Psoas muscle (tissue), 8 donors: Measurements from ENCODE around the gene FASTKD2. TPM values are rescaled to one million over a fixed set of nuclear protein-coding genes. Genes with fewer than 3 reads are reported as not detected.
"Not testable (repeated sequence)": the region's sequence is repeated elsewhere in the genome, so short reads cannot be mapped to it uniquely, and the experiment has no call there.

ENCODE experiments used
- ATAC-seq, 4 donors: fragments of 200-7000 bp; cut with Tn5 transposase; one replicate each; pipeline ENCODE4 v1.9.1; 2020; ENCODE audit warnings: moderate library complexity in 3 of 4, mild to moderate bottlenecking in 2 of 4
- DNase-seq, 2 donors: peaks; one replicate each; pipeline ENCODE4 v3.0.0-alpha.2; 2020
- H3K27ac ChIP-seq: fragments of 200-600 bp; one replicate; pipeline ENCODE4 v1.8.0; 2022
- H3K27me3 ChIP-seq, 3 donors: fragments of 200-600 bp in 1 of 3; one replicate each; pipeline versions ENCODE4 v1.6.1 to v1.8.0; 2013 to 2022; ENCODE audit warnings: low read length in 2 of 3, mild to moderate bottlenecking in 2 of 3, moderate library complexity in 1 of 3; ENCODE audit not compliant: insufficient read depth in 3 of 3
- H3K36me3 ChIP-seq, 2 donors: fragments of 200-600 bp in 1 of 2; one replicate each; pipeline versions ENCODE4 v1.6.1 to v1.8.0; 2013 to 2022; ENCODE audit warnings: low read depth in 1 of 2, mild to moderate bottlenecking in 1 of 2, moderate library complexity in 1 of 2; ENCODE audit not compliant: insufficient read depth in 1 of 2
- H3K4me1 ChIP-seq: fragments of 200-600 bp; one replicate; pipeline ENCODE4 v1.8.0; 2022
- H3K4me3 ChIP-seq: fragments of 200-600 bp; one replicate; pipeline ENCODE4 v1.8.0; 2022; ENCODE audit warnings: mild to moderate bottlenecking
- H3K9me3 ChIP-seq: fragments of 200-600 bp; one replicate; pipeline ENCODE4 v1.8.0; 2022
- WGBS, 3 donors: extraction: QIAGEN DNeasy Blood & Tissue Kit; methylation state at CpG; one replicate each; pipeline versions ENCODE4 v1.1.6 to v1.1.7; 2013; 5-methylcytosine and 5-hydroxymethylcytosine counted together
- intact Hi-C, 2 donors: fragments of 100-400 bp; cut with DNase I; formaldehyde crosslinking; loops; one replicate each; pipeline versions ENCODE4 v1.11.0 to v1.14.2; 2022
- polyA plus RNA-seq, 3 donors: library from polyadenylated mRNA; stranded (reverse); fragments of 200-250 nt; gene quantifications; one replicate each; pipeline ENCODE4 v1.2.3, GENCODE V29; 2013
- total RNA-seq, 4 donors: library from RNA; stranded (reverse); fragmentation: NEBNext Ultra II Directional in 2 of 4; extraction: Animal tissue kit (Norgen Biotek cat#: 25700) in 2 of 4; gene quantifications; one replicate each; pipeline versions ENCODE4 v1.2.1 to v1.2.4, GENCODE V29; 2021 to 2023
- TF ChIP-seq, protein P1 (sequence below): fragments of 200-600 bp; IDR thresholded peaks from one replicate; pipeline ENCODE4 v1.8.0; 2022; ENCODE audit warnings: antibody characterized with exemption
- donor health status: healthy with polysubstance abuse.
- donor health status: DM: no; HTN: no; CAD: no; lungs with moderate emphysema.
- donor health status: Bipolar disorder and iron deficiency.
- donor health status: healthy.
- donor health status: DM: yes; HTN: yes; CAD: no.
- donor health status: DM: no; HTN: no; CAD: no.
- donor health status: DM: no; HTN: no; CAD: no.
- donor health status: DM: yes; HTN: yes; CAD: no.

The FASTKD2 gene
- total and polyA plus RNA-seq, 7 donors, result 27.3 to 59.6 (median 51.8) TPM

GRCh38 chr2:206801418-206802189 is 36.2 kb downstream of the FASTKD2 start:
- ATAC-seq, result no peak
- TF ChIP-seq, protein P1, sequence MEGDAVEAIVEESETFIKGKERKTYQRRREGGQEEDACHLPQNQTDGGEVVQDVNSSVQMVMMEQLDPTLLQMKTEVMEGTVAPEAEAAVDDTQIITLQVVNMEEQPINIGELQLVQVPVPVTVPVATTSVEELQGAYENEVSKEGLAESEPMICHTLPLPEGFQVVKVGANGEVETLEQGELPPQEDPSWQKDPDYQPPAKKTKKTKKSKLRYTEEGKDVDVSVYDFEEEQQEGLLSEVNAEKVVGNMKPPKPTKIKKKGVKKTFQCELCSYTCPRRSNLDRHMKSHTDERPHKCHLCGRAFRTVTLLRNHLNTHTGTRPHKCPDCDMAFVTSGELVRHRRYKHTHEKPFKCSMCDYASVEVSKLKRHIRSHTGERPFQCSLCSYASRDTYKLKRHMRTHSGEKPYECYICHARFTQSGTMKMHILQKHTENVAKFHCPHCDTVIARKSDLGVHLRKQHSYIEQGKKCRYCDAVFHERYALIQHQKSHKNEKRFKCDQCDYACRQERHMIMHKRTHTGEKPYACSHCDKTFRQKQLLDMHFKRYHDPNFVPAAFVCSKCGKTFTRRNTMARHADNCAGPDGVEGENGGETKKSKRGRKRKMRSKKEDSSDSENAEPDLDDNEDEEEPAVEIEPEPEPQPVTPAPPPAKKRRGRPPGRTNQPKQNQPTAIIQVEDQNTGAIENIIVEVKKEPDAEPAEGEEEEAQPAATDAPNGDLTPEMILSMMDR, result no peak
- Histone ChIP-seq H3K27me3 (no peaks in the 10 kb centered on the region), H3K9me3 (no peaks in the 10 kb centered on the region), H3K4me1 (peaks cover 8% of the 10 kb centered on the region), H3K36me3 (peaks cover 0 to 5% of the 10 kb centered on the region in 2 donors), H3K27ac (no peak overlapping the region), H3K4me3 (no peak overlapping the region)
- WGBS, 3 donors, result 73 to 75% (median 74%) methylated on average over 9 of the region's 9 CpGs
- no peak for DNase-seq
- intact Hi-C loops, result loop anchor here in 1 of 2 donors (2.0 to 10.0 kb wide), 3 partner anchors 173 to 673 kb away; partner anchors contain the start of gene KLF7

DNA sequence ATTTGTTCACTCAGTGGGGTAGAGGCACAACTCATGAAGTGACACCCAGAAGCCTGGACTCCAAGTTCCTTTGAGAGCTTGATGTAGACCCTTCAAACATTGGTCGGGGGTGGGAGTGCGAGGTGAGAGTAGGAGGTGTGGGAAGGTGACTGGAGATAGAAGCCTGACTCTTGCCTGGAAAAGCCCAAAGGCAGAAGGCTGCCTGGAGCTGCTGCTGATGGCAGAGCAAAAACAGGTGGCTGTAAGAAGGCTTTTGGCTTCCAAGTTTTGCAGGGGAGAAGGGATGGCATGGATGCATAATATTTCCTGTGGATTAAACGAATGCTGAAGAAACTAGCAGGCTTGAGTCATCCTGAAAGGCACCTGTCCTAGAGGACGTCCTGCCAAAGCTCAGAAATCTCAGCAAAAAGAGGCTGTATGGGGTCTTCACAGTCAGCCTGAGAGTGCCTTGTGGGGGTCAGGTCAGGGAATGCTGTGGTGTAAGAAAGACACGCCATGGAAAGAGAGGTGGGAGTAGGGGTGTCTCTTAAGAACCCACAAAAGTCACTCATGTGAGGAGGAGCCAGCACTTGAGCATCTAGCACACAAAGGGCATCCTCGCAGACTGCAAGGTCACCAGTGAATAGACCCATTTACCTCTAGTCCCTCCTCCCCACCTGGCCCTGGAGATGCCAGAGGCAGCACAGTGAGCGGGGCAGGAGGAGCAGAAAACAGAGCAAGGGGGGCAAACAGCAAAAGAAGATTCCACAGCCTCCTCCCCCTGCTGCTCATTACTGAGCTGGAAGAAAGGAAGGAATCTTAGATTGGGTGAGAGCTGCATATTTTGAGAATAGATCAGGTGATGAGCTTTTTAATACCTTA is 37.5 kb downstream of the FASTKD2 start:
- no peak overlapping the region for H3K27ac ChIP-seq
- no peaks in the 10 kb centered on the region for H3K9me3 ChIP-seq
- TF ChIP-seq, protein P1, result no peak
- intact Hi-C loops, result loop anchor here in 1 of 2 donors (10.0 kb wide), 2 partner anchors 172 to 362 kb away; partner anchors contain the start of gene KLF7
- peaks cover 0 to 5% of the 10 kb centered on the region in 2 donors for H3K36me3 ChIP-seq
- 74 to 81% (median 80%) methylated on average over 7 of the region's 7 CpGs for WGBS, 3 donors
- peaks cover 8% of the 10 kb centered on the region for H3K4me1 ChIP-seq
- DNase-seq (no peak), ATAC-seq (no peak)
- H3K27me3 ChIP-seq, result no peaks in the 10 kb centered on the region
- no peak overlapping the region for H3K4me3 ChIP-seq

DNA sequence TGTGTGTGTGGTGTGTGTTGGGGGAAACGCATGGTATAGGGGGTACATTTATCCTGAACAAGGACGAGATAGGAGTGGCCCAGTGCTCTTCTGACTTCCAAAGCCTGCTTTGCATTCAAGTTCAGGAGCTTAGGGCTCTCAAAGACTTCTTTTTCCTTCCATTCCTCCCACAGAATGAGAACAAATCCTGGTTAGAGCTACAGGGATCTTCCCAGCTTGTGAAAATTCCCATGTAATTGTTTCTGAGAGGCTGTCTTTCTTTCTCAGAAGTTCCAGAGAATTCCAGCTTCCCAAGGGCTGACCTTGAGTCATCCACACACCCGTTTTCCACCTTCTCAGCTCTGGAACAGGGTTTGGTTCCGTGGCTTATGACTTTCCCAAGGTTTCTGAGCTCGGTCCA is 38.9 kb downstream of the FASTKD2 start:
- 55 to 71% (median 63%) methylated on average over 5 of the region's 5 CpGs for WGBS, 3 donors
- TF ChIP-seq, protein P1, result no peak
- Histone ChIP-seq H3K4me1 (peaks cover 8% of the 10 kb centered on the region), H3K27ac (no peak overlapping the region), H3K9me3 (no peaks in the 10 kb centered on the region), H3K36me3 (peaks cover 0 to 5% of the 10 kb centered on the region in 2 donors), H3K27me3 (no peaks in the 10 kb centered on the region), H3K4me3 (no peak overlapping the region)
- no peak for ATAC-seq
- DNase-seq, result no peak
- intact Hi-C loops, result loop anchor here in 1 of 2 donors (10.0 kb wide), 2 partner anchors 170 to 360 kb away; partner anchors contain the start of gene KLF7

DNA sequence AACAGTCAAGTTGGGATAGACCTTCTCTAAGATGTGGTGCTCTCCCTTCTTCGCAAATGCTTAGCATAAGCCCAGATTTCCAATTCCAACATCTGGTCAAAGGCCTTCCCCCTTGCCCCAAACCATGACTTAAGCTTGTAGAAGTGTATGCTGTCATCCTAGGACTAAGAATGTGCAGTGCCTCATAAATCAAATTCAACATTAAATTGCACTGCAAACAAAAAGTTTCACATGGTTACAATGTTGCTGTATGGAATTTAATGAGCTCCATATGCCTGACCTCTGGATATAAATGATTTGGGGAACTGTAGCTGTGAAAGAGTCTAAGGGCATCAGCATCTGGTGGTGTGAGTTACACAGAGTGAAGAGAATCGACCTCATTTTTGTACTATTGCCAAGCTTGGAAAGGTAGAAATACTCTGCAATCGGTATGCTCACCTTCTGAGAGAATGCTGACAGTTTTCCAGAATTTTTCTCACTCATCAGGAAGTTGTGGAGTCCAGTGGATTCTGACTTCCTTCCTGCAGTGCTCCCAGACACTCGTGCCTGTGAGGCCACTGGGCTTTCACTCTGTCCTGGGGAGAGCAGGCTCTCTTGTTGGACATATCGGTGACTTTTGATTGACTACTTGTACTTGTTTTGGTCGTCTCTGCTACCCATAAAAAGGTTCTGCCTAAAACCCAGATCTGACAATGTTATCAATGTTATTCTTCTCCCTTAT is 40.6 kb downstream of the FASTKD2 start:
- Histone ChIP-seq H3K9me3 (no peaks in the 10 kb centered on the region), H3K27me3 (no peaks in the 10 kb centered on the region), H3K36me3 (peaks cover 0 to 5% of the 10 kb centered on the region in 2 donors), H3K4me1 (no peaks in the 10 kb centered on the region), H3K27ac (no peak overlapping the region), H3K4me3 (no peak overlapping the region)
- DNase-seq (no peak), ATAC-seq (no peak)
- 45 to 55% (median 47%) methylated on average over 6 of the region's 6 CpGs for WGBS, 3 donors
- TF ChIP-seq, protein P1, result no peak
- intact Hi-C loops, result loop anchor here in 1 of 2 donors (10.0 kb wide), 2 partner anchors 169 to 359 kb away; partner anchors contain the start of gene KLF7

DNA sequence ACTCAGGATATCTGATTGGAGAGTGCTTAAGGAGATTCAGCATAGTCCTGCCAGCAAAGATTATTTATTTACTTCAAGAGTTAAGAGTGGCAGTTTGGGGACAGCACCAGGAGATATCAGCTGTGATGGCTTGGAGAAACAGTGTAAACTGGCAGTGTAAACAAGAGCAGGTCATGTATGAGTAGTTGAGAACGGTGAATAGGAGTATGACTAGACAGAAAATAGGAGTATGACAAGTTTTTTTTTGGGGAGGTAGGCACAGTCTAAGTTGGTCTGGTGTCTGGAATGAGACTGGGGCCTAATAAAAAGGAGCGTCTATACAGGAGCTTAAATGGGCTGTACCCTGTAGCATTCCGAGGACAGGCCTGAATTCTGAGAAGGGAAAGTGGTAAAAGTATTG is 42.2 kb downstream of the FASTKD2 start:
- not testable (repeated sequence) for H3K27ac ChIP-seq, H3K27me3 ChIP-seq, DNase-seq, ATAC-seq, H3K36me3 ChIP-seq, H3K9me3 ChIP-seq, H3K4me1 ChIP-seq, H3K4me3 ChIP-seq
- WGBS, 3 donors, result 92 to 100% (median 94%) methylated on average over 2 of the region's 3 CpGs
- intact Hi-C loops, result loop anchor here in 1 of 2 donors (10.0 kb wide), 2 partner anchors 167 to 357 kb away; partner anchors contain the start of gene KLF7

DNA sequence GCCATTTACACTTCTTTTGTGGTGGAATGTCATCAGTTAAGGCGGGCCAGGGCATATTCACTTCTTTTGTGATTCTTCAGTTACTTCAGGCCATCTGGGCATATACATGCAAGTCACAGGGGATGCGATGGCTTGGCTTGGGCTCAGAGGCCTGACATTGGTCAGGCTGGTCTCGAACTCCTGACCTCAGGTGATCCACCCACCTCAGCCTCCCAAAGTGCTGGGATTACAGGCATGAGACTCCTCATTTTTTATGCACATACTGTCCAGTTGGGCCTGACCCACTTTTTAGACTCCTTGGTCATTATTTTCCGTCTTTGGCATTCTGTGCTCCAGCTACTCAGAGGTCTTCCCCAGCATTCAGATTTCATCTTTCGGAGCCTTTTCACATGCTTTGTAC is 47.1 kb downstream of the FASTKD2 start:
- DNase-seq, H3K36me3 ChIP-seq, H3K9me3 ChIP-seq, H3K27ac ChIP-seq, H3K4me3 ChIP-seq, ATAC-seq, H3K4me1 ChIP-seq, intact Hi-C loops, H3K27me3 ChIP-seq: not testable (repeated sequence)
- whole genome bisulfite sequencing, 3 donors, result 94 to 96% (median 96%) methylated on average over 5 of the region's 5 CpGs
